ENCODE data around the gene FAM169A. TPM values are rescaled to one million over a fixed set of nuclear protein-coding genes. Genes with fewer than 3 reads are reported as not detected.
"Not testable (repeated sequence)": the region's sequence is repeated elsewhere in the genome, so short reads cannot be mapped to it uniquely, and the experiment has no call there.

The FAM169A gene, protein sequence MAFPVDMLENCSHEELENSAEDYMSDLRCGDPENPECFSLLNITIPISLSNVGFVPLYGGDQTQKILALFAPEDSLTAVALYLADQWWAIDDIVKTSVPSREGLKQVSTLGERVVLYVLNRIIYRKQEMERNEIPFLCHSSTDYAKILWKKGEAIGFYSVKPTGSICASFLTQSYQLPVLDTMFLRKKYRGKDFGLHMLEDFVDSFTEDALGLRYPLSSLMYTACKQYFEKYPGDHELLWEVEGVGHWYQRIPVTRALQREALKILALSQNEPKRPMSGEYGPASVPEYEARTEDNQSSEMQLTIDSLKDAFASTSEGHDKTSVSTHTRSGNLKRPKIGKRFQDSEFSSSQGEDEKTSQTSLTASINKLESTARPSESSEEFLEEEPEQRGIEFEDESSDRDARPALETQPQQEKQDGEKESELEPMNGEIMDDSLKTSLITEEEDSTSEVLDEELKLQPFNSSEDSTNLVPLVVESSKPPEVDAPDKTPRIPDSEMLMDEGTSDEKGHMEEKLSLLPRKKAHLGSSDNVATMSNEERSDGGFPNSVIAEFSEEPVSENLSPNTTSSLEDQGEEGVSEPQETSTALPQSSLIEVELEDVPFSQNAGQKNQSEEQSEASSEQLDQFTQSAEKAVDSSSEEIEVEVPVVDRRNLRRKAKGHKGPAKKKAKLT
- total RNA-seq (2014; rRNA removed; shearing (Covaris generic)): 16.5 and 21.9 TPM in 2 replicates

DNA sequence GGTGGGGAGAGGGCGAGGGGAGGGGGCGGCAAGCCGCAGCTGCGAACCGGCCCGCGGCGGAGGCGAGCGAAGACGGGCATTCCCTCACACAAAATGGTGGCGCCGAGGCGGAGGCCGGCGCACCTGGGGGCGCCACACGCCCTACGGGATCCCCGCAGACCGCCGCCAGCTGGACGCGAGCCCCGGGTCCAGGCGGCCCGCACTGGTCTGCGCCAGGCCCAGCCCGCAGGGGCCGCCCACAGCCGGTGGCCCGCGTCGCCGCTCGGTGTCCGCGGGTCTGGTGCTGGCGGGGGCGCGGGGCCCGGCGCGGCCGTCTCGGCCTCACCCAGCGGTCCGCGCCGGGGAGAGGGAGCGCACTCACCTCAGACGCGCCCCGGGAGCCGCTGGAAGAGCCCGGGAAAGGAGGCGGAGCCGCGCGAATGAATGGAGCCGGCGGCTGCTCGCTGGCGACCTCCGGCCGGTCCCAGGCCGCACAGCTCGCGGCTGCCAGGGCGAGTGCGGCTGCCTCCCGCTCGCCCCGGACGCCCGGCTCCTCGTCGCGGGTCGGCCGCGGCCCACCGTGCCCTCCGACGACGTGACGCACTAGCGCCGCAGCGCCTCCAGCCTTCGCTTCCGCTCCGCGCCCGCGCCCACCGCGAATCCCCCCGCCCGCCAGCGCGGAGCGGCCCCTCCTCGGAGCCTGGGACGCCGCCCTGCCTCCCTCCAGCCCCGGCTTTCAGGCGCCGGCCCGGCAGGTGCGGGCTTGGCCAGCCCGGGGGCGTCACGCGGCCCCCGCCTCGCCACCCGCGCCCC is at the start of gene FAM169A:
Gene FAM169A (minus strand): TSS at position 584 of the 792 bp plus-strand sequence. CDS start 24,711 bp downstream, outside the sequence.
- no peaks in the 10 kb centered on the region for H3K27me3 ChIP-seq (replicated peaks)
- H3K27ac ChIP-seq: peak within 1 kb of the TSS; percentile 62
- peak; percentile 51 to 57 for DNase-seq (ENCODE audit: low read depth in 1 of 2, low spot score in 2 of 2)
- H3K4me3 ChIP-seq: peak within 1 kb of the TSS; percentile 98
- H3K4me1 ChIP-seq (replicated peaks): peaks cover 22% of the 10 kb centered on the region
- H3K36me3 ChIP-seq: peaks cover 7% of the 10 kb centered on the region
- peaks cover 7% of the 10 kb centered on the region for H3K9me3 ChIP-seq (replicated peaks)

DNA sequence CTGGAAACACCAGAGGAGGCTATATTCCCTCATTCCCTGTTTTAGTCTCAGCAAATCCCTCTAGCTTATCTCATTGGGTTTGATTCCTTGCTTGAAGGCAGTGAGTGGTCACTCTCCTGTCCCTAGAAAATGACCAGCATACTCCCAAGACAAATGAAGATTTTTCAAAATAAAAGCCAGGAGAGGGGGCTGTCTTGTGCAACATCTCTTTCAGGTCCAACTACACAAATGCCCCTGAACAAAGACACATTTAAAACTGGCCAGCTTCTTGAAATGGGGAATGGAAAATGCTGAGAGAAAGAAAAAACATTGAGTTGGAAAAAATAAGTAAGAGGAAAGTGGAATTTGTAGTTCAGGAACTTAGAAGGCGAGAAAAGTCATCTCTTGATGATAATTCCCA is 49.3 kb upstream of the FAM169A start:
- no peak for DNase-seq (ENCODE audit: low read depth in 1 of 2, low spot score in 2 of 2)
- Histone ChIP-seq H3K4me3 (no peak overlapping the region), H3K9me3 (replicated peaks) (peaks cover 8% of the 10 kb centered on the region; the same call in 1 of the 2 replicates), H3K36me3 (no peaks in the 10 kb centered on the region), H3K27me3 (replicated peaks) (no peaks in the 10 kb centered on the region), H3K4me1 (replicated peaks) (peaks cover 10% of the 10 kb centered on the region), H3K27ac (no peak overlapping the region)

DNA sequence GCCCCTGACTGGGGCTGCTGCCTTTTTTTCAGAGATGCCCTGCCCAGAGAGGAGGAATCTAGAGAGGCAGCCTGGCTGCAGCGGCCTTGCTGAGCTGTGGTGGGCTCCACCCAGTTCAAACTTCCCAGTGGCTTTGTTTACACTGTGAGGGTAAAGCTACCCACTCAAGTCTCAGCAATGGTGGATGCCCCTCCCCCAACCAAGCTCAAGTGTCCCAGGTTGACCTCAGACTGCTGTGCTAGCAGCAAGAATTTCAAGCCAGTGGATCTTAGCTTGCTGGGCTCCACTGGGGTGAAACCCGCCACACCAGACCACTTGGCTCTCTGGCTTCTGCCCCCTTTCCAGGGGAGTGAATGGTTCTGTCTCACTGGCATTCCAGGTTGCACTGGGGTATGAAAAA is 45.2 kb upstream of the FAM169A start:
- H3K4me3 ChIP-seq; H3K36me3 ChIP-seq; DNase-seq (ENCODE audit: low read depth in 1 of 2, low spot score in 2 of 2); H3K4me1 ChIP-seq (replicated peaks); H3K9me3 ChIP-seq (replicated peaks); H3K27me3 ChIP-seq (replicated peaks); H3K27ac ChIP-seq: not testable (repeated sequence)

DNA sequence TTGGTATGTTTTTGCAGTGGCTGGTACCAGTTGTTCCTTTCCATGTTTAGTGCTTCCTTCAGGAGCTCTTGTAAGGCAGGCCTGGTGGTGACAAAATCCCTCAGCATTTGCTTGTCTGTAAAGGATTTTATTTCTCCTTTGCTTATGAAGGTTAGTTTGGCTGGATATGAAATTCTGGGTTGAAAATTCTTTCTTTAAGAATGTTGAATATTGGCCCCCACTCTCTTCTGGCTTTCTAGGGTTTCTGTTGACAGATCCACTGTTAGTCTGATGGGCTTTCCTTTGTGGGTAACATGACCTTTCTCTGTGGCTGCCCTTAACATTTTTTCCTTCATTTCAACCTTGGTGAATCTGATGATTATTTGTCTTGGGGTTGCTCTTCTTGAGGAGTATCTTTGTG is 43.7 kb upstream of the FAM169A start:
- not testable (repeated sequence) for H3K4me1 ChIP-seq (replicated peaks); H3K27ac ChIP-seq; H3K27me3 ChIP-seq (replicated peaks); H3K9me3 ChIP-seq (replicated peaks); H3K36me3 ChIP-seq; H3K4me3 ChIP-seq; DNase-seq (ENCODE audit: low read depth in 1 of 2, low spot score in 2 of 2)

DNA sequence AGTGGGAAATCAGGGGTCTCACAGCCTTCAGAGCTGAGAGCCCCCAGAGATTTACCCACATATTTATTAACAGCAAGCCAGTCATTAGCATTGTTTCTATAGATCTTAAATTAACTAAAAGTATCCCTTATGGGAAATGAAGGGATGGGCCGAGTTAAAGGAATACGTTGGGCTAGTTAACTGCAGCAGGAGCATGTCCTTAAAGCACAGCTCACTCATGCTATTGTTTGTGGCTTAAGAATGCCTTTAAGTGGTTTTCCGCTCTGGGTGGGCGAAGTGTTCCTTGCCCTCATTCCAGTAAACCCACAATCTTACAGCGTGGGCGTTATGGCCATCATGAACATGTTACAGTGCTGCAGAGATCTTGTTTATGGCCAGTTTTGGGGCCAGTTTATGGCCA is 42.0 kb upstream of the FAM169A start:
- not testable (repeated sequence) for H3K27ac ChIP-seq; H3K4me3 ChIP-seq; H3K27me3 ChIP-seq (replicated peaks); H3K4me1 ChIP-seq (replicated peaks); DNase-seq (ENCODE audit: low read depth in 1 of 2, low spot score in 2 of 2); H3K36me3 ChIP-seq; H3K9me3 ChIP-seq (replicated peaks)

DNA sequence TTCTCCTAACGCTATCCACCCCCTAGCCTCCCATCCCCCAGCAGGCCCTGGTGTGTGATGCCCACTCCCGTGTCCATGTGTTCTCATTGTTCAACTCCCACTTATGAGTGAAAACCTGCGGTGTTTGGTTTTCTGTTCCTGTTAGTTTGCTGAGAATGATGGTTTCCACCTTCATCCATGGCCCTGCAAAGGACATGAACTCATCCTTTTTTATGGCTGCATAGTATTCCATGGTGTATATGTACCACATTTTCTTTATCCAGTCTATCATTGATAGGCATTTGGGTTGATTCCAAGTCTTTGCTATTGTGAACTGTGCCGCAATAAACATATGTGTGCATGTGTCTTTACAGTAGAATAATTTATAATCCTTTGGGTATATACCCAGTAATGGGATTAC is 38.5 kb upstream of the FAM169A start:
- H3K9me3 ChIP-seq (replicated peaks); H3K27ac ChIP-seq; H3K4me3 ChIP-seq; DNase-seq (ENCODE audit: low read depth in 1 of 2, low spot score in 2 of 2); H3K4me1 ChIP-seq (replicated peaks); H3K36me3 ChIP-seq; H3K27me3 ChIP-seq (replicated peaks): not testable (repeated sequence)

DNA sequence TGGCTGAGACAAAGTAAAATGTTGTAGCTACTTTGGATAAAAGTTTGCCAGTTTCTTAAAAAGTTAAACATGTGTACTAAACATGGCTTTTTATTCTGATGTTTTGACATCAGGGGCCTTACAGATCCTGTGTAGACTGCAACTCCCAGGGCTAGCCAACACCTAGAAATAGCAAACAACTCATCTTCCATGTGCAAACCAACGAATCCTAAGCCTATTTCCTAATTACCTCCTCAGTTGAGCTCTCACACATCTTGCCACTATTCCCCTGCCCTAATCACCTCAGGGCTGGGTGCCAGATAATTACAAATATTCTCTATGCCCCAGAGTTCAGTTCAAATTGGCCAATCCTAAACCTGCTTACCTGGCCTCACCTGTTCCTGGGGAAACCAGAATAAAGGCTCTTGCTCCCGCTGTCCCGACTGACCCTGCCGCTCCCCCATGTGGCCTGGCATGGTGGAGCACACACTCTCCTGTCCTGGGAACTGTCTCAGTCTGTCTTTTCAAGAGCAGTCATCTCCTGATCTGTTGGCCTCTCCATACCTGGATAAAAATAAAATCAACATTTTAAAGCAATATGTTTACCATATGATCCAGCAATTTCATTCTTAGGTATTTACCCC is 37.1 kb upstream of the FAM169A start:
- H3K4me1 ChIP-seq (replicated peaks): no peaks in the 10 kb centered on the region
- no peaks in the 10 kb centered on the region for H3K27me3 ChIP-seq (replicated peaks)
- no peak overlapping the region for H3K27ac ChIP-seq
- H3K36me3 ChIP-seq: no peaks in the 10 kb centered on the region
- H3K4me3 ChIP-seq: no peak overlapping the region
- DNase-seq (ENCODE audit: low read depth in 1 of 2, low spot score in 2 of 2): no peak
- no peaks in the 10 kb centered on the region for H3K9me3 ChIP-seq (replicated peaks)

DNA sequence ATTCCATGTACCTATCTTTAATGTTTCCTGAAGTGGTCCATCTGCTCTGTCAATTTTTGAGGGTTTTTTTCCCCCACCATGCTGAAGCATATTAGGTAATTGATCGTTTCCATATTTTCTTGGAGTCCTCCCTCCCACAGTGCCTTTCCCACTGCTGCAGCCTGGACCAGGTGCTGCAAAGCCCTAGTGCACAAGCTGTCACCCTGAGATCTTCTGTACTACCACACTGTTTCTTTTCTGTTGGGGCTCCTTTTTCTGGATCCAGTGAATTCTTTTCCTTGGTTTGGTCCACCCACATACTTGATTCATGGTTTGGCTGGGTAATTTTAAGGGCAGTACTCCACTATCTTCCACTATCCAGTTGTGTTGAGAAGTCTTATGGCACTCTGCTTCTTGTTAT is 30.9 kb upstream of the FAM169A start:
- H3K27ac ChIP-seq: no peak overlapping the region
- no peaks in the 10 kb centered on the region for H3K9me3 ChIP-seq (replicated peaks)
- DNase-seq (ENCODE audit: low read depth in 1 of 2, low spot score in 2 of 2): no peak
- H3K27me3 ChIP-seq (replicated peaks): no peaks in the 10 kb centered on the region
- peaks cover 5% of the 10 kb centered on the region; the same call in 1 of the 2 replicates for H3K4me1 ChIP-seq (replicated peaks)
- no peak overlapping the region for H3K4me3 ChIP-seq
- H3K36me3 ChIP-seq: no peaks in the 10 kb centered on the region

DNA sequence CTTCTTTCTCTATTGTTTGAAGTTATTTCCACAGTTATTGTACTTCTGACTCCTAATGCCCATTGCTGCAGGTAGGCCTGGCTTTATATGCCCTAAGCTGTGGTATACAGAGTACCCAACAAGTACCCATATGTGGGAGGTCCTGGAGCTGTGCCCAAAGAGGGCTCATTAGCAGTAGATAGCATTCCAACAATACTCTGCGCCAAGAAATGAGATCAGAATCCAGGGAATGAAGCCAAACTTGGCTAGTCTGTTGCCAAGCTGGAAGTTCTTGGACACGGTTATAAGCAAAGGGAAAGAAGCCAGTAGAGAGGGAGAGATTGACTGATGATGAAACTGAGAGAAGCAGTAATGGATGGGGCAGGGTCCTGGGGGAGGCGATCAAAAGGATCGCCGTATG is 29.7 kb upstream of the FAM169A start:
- Histone ChIP-seq H3K27me3 (replicated peaks) (no peaks in the 10 kb centered on the region), H3K4me3 (no peak overlapping the region), H3K36me3 (no peaks in the 10 kb centered on the region), H3K27ac (no peak overlapping the region), H3K4me1 (replicated peaks) (peaks cover 5% of the 10 kb centered on the region; the same call in 1 of the 2 replicates), H3K9me3 (replicated peaks) (no peaks in the 10 kb centered on the region)
- DNase-seq (ENCODE audit: low read depth in 1 of 2, low spot score in 2 of 2): peak; percentile 35 to 47

DNA sequence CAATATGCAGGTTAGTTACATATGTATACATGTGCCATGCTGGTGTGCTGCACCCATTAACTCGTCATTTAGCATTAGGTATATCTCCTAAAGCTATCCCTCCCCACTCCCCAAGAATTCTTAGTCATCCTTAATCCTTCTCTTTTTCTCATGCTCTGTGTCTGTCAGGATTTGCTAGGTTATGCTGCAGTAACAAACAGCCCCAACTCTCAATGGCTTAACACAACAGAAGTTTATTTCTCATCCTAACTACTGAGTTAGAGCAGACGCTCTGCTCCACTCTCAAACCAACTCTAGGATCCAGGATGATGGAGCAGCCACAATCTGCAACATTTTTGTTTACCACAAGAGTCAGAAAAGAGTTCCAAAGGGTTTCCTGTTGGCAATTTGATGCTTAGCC is 28.2 kb upstream of the FAM169A start:
- H3K4me3 ChIP-seq: no peak overlapping the region
- no peaks in the 10 kb centered on the region for H3K36me3 ChIP-seq
- no peak for DNase-seq (ENCODE audit: low read depth in 1 of 2, low spot score in 2 of 2)
- H3K4me1 ChIP-seq (replicated peaks): peaks cover 5% of the 10 kb centered on the region; the same call in 1 of the 2 replicates
- no peak overlapping the region for H3K27ac ChIP-seq
- H3K27me3 ChIP-seq (replicated peaks): no peaks in the 10 kb centered on the region
- H3K9me3 ChIP-seq (replicated peaks): no peaks in the 10 kb centered on the region

DNA sequence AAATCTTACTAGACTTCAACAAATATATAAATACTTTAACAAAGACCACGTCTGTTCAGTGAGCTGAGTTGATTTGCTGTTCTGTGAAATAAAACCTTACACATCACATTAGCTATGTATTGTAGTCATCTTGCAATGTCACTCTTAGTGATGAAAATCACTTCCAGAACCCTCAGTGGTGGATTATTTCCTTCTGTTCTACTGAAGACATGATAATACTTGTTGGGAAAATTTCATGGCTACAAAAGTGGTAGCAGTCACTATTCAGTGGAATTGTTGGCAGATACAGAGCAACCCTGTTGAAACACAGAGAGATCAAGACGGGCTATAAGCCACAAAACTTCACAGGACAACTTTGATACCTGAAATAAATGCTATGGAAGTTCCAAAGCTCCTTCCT is 26.7 kb upstream of the FAM169A start:
- Histone ChIP-seq H3K4me1 (replicated peaks) (peaks cover 5% of the 10 kb centered on the region; the same call in 1 of the 2 replicates), H3K27me3 (replicated peaks) (no peaks in the 10 kb centered on the region), H3K9me3 (replicated peaks) (no peaks in the 10 kb centered on the region), H3K4me3 (no peak overlapping the region), H3K27ac (no peak overlapping the region), H3K36me3 (no peaks in the 10 kb centered on the region)
- DNase-seq (ENCODE audit: low read depth in 1 of 2, low spot score in 2 of 2): no peak

DNA sequence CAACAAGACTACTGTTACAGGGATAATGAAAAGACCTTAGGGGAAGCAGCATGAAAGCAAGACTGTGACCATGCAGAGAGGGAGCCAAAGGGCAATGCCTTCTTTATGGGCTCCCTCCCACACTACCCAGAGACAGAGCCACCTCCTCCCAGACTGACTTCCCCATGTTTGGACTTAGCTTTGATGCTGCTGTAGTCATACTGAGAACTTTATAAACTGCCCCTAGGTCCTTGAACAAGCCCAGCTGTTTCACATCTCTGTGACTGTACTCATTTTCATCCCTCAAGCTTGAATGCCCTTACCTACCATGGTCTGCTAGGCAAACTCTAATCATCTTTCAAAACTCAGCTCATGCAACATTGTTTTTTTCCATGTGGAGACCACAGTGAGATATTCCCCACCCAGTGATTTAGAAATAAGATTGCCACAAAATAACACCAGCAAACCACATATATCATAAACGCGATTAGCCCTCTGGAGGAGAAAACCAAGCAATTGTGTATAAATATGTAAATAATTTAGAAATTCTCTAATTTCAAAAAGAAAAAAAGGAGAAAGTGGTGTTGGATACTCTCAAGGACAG is 23.4 kb upstream of the FAM169A start:
- Histone ChIP-seq H3K9me3 (replicated peaks) (no peaks in the 10 kb centered on the region), H3K36me3 (no peaks in the 10 kb centered on the region), H3K4me1 (replicated peaks) (no peaks in the 10 kb centered on the region), H3K27ac (no peak overlapping the region), H3K4me3 (no peak overlapping the region), H3K27me3 (replicated peaks) (no peaks in the 10 kb centered on the region)
- no peak for DNase-seq (ENCODE audit: low read depth in 1 of 2, low spot score in 2 of 2)

DNA sequence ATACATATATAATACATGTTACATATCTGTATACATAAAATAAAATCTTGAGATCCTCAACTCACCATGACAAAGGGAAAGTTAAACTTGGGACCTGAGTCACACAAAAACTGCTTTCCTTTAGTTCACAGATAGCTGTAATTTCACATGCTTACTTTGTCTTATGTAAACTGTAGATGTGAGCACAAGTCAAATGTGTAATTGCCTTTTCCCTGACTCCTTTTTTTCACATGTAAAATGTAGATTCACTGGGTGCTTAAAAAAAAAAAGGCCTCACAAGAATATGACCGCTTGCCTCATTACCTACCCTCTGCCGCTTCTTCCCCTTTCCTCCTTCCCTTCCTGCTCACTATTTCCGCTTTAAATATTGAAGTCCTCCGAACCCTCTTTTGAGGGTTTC is 21.9 kb upstream of the FAM169A start:
- H3K36me3 ChIP-seq: no peaks in the 10 kb centered on the region
- no peaks in the 10 kb centered on the region for H3K9me3 ChIP-seq (replicated peaks)
- no peak overlapping the region for H3K4me3 ChIP-seq
- H3K4me1 ChIP-seq (replicated peaks): no peaks in the 10 kb centered on the region
- no peak for DNase-seq (ENCODE audit: low read depth in 1 of 2, low spot score in 2 of 2)
- no peak overlapping the region for H3K27ac ChIP-seq
- H3K27me3 ChIP-seq (replicated peaks): no peaks in the 10 kb centered on the region

All from SJSA1 (cell line).